DLD1 (cell line): ENCODE data around the gene LRIG2.
"Not testable (repeated sequence)": the region's sequence is repeated elsewhere in the genome, so short reads cannot be mapped to it uniquely, and the experiment has no call there.

ENCODE experiments used
- in situ Hi-C: cut with HindIII; loops from 2 replicates; pipeline ENCODE4 v1.10.0; 2017; ENCODE audit warnings: low sequenced_read_pairs

Gene LRIG2

GRCh38 chr1:113057006-113057405 is 16.0 kb upstream of the LRIG2 start:
- in situ Hi-C loops: no loop called here

DNA sequence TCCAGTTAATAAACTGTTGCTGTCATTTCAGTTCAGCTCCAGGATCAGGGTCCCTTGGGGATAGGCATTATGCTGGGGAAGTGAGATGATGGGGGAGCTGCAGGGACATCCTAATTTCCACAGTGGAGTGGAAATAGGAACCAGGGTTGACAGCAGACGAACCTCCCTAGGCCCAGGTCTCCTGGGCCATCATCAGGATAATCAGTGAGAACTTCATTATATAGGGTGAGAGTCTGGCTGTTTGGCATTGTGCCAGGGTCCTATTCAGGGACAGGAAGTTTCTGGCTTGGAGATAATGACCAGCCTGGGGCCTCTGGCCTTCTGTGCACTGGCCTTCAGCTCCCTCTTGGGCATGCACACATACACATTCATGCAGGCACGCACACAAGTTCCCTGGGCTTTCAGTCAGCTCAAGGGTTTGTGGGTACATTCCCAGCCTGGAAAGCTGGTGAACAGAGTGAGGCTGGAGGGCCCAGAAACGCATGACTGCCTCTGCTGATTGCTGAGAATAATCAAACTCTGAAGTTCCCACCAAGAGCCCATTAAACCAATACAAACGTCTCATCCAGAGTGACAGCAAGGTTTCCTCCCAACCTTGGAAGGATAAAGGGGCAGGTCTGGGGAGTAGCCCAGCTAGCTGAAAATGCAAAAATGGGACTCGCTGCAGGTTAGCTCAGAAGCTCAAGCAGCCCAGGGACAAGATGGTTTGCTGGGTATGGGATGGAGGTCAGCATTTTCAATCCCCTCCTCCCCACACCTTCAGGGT is 13.9 kb upstream of the LRIG2 start:
- in situ Hi-C loops: no loop called here

- in situ Hi-C loops: not testable (repeated sequence)
Measured at GRCh38 chr1:113063456-113063855, 9.5 kb upstream of the LRIG2 start.

GRCh38 chr1:113072141-113072756 is 749 bp upstream of the LRIG2 start:
- in situ Hi-C loops: no loop called here

- in situ Hi-C loops: no loop called here
Measured at GRCh38 chr1:113073479-113073950, 517 bp downstream of the LRIG2 start.

DNA sequence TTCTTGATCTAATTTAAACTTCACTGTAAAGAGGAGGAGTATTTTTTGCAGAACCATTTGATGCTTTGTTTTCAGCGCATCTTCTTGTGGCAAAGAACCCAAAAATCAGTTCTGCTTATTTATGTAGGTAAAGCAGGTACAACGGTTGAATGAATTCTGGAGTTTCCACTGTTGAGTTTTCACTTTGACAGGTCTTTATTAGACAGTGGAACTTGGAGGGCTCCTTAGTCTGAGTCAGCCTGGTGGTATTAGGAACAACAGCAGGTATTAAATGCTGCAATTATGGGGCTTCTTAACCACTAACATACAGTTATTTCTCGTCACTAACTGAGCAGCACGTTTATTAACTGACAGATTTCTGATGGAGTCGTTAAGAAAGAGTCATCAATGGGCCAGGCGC is 1.2 kb downstream of the LRIG2 start:
- in situ Hi-C loops: no loop called here

DNA sequence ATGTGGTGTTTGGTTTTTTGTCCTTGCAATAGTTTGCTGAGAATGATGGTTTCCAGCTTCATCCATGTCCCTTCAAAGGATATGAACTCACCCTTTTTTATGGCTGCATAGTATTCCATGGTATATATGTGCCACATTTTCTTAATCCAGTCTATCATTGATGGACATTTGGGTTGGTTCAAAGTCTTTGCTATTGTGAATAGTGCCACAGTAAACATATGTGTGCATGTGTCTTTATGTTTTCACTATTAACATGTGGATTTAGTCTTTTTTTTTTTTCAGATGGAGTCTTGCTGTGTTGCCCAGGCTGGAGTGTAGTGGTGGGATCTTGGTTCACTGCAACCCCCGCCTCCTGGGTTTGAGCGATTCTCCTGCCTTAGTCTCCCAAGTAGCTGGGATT is 5.0 kb downstream of the LRIG2 start:
- in situ Hi-C loops: not testable (repeated sequence)

DNA sequence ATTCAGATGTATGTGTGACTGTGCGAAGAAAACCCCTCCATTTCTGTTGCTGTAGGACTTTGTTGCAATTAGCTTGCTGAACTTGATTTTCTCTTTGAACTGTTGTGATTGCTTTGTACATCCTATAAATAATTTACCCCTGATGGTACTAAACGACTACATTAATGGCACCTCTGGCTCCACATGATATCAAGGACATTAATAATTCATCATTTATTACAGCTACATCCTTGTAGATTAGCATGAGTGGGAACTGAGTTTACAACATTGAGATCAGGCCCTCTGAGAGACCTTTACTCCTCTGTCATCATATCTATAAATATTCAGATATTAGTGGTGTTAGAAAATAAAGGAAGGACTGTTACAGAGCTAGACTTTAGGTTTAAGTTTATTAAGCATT is 13.5 kb downstream of the LRIG2 start:
- in situ Hi-C loops: no loop called here

GRCh38 chr1:113088972-113089371 is 16.0 kb downstream of the LRIG2 start:
- in situ Hi-C loops: no loop called here

DNA sequence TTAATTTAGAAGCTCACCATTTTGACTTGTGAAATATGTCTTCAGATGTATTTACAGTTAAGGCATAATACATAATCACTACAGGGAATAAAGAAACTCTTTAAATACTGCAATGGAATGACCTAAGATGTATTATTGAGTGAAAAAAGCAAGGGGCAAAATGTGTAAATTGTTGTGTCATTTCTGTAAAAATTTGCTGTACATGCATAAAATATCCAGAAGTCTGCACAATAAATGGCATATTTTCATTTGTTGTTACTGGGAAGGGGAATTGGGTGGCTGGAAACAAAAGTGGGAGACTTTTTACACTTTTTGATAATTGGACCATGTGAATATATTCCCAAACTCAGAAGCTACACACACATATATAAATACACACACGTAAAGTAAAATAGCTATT is 17.1 kb downstream of the LRIG2 start:
- in situ Hi-C loops: no loop called here

DNA sequence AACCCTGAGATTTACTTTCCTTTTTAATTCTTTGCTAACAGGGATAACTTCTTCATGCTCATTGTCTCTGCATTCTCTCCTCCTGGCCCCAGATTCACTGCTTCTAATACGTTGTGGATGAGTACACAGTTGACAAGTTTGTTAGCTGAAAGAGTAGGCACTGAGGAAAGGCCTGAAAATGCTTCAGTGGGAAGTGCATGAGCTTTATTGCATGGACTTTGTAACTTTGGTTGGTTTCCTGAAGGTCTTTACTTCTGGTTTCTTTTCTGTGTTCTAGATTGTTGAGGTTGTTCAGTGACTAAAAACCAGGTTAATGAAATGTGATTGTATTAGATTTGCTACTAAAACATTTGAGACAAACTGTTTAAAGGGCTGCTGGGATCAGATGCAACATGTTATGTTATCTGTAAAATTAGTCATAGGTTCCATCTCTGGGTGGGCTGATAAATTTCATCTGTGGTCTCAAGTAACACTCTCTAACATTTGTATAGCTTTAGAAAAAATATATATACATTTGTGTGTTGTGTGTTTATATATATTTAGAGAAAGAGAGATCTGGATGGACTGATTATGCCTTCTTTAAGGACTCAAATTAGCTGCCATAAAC is 19.1 kb downstream of the LRIG2 start:
- in situ Hi-C loops: no loop called here

- in situ Hi-C loops: no loop called here
Measured at GRCh38 chr1:113094506-113094905, 21.5 kb downstream of the LRIG2 start.

DNA sequence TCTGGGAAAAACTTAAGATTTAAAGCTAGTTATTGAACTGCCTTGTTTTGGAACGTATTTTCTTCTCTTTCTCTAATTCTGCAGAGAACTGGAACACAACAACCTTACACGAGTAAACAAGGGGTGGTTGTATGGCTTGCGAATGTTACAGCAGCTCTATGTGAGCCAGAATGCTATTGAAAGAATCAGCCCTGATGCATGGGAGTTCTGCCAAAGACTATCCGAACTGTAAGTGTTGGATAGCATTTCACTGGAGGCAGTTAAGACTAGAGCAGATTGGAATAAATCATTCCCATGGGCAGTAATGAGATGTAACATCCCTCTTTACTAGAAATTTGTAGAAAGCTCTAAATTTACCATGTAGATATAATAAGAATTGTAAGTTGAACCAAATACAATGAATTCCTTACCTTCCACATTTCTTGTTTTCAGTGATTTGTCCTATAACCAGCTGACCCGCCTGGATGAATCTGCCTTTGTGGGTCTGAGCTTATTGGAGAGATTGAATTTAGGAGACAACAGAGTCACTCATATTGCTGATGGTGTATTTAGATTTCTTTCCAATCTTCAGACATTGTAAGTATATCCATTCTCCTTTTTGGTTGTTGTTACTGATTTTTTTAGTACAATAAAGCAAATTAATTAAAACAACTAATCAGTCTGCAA is 22.9 kb downstream of the LRIG2 start:
- in situ Hi-C loops: no loop called here

- in situ Hi-C loops: no loop called here
Measured at GRCh38 chr1:113096493-113096892, 23.5 kb downstream of the LRIG2 start.

GRCh38 chr1:113101588-113101987 is 28.6 kb downstream of the LRIG2 start:
- in situ Hi-C loops: no loop called here

GRCh38 chr1:113103048-113103447 is 30.1 kb downstream of the LRIG2 start:
- in situ Hi-C loops: no loop called here

DNA sequence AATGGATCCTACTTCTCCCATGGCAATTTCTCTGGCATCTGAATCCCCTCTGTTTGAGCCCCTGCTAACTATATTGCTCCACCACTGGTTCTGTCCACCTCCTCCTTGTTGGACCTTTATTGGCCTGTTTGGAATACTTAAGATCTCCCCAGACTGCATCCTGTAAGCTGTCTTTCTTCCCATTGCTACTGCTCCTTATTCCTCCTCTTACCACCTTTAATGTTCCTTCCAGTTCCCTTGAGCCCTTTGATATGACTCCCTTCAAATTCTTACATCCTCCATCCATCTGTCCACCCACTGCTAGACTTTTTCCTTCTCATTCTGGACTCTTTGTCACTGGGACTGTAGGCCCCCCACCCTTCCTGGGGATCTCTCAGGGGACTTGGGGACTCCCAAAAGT is 31.0 kb downstream of the LRIG2 start:
- in situ Hi-C loops: no loop called here

GRCh38 chr1:113106910-113107309 is 33.9 kb downstream of the LRIG2 start:
- in situ Hi-C loops: no loop called here

DNA sequence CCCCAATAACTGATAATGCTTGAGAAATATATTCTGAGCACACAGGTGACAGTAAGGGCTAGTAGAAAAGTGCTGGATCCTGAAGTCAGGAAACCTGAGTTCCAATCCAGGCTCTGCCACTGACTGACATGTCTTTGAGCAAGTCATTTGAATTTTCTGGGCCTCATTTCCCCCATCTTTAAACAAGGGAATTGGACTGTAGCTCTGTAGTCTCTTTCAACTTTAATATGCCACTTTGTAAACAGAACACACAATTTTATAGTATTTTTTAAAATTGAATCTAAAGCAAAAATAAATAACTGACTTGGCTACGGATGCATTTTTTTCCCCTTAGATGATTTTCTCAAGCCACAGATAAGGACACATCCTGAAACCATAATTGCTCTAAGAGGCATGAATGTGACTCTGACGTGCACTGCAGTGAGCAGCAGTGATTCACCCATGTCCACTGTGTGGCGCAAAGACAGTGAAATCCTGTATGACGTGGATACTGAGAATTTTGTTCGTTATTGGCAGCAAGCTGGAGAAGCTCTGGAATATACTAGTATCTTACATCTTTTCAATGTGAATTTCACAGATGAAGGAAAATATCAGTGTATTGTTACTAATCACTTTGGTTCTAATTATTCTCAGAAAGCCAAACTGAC is 37.0 kb downstream of the LRIG2 start:
- in situ Hi-C loops: no loop called here

DNA sequence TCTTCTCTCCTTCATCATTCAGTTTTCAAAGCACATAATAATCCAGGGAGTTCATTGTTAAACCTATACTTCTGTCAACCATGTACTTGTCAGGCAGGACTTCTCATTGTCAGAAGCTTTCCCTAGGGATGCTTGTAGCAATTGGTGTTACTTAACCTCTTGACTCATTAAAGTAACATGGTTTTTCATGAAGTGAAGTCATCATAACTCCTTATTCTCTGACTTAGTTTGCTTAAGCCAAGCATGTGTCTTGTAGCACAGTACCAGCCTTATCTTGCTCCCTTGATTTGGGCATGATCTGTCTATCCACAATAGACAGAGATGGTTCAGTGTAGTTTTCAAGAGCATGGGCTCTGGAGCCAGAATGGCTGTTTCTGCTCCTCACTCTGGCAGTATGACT is 45.3 kb downstream of the LRIG2 start:
- in situ Hi-C loops: no loop called here

GRCh38 chr1:113123737-113124136 is 50.7 kb downstream of the LRIG2 start:
- in situ Hi-C loops: no loop called here
